SK-N-SH treated with all-trans-retinoic acid at 6 μM for 48 hours (cell line): ENCODE results near the gene ZFP64.

Source experiments
- PPARA ChIP-seq: fragments of 250-450 bp; sonication (Bioruptor Pico); IDR thresholded peaks from 2 replicates; pipeline ENCODE4 v1.5.0; 2020; ENCODE audit warnings: mild to moderate bottlenecking, borderline replicate concordance
- TF ChIP-seq, protein P1 (sequence below): fragments of 250-450 bp; sonication (Bioruptor Pico); IDR thresholded peaks from 2 replicates; pipeline ENCODE4 v1.5.0; 2020; ENCODE audit warnings: mild to moderate bottlenecking, moderate library complexity

ZFP64 gene

DNA sequence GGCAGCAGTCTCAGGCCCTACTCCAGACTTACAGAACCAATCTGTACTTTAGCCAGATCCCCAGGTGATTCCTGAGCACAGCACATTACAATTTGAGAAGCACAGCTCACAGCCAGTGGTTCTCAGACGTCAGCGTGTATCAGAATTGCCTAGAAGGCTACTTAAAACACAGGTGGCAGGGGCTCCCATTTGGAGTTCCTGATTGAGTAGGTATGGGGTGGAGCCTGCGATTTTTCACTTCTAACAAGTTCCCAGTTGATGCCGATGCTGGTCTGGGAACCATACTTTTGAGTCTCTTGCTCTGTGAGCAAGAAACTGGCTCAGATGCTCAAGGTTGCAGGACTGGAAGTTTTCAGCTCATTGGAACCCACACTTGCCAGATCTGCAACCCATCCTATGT is 89.5 kb downstream of the ZFP64 start (continued):
- TF ChIP-seq, protein P1, sequence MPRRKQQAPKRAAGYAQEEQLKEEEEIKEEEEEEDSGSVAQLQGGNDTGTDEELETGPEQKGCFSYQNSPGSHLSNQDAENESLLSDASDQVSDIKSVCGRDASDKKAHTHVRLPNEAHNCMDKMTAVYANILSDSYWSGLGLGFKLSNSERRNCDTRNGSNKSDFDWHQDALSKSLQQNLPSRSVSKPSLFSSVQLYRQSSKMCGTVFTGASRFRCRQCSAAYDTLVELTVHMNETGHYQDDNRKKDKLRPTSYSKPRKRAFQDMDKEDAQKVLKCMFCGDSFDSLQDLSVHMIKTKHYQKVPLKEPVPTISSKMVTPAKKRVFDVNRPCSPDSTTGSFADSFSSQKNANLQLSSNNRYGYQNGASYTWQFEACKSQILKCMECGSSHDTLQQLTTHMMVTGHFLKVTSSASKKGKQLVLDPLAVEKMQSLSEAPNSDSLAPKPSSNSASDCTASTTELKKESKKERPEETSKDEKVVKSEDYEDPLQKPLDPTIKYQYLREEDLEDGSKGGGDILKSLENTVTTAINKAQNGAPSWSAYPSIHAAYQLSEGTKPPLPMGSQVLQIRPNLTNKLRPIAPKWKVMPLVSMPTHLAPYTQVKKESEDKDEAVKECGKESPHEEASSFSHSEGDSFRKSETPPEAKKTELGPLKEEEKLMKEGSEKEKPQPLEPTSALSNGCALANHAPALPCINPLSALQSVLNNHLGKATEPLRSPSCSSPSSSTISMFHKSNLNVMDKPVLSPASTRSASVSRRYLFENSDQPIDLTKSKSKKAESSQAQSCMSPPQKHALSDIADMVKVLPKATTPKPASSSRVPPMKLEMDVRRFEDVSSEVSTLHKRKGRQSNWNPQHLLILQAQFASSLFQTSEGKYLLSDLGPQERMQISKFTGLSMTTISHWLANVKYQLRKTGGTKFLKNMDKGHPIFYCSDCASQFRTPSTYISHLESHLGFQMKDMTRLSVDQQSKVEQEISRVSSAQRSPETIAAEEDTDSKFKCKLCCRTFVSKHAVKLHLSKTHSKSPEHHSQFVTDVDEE (CRISPR knock-in tag), result no peak
- no peak for TF ChIP-seq PPARA
